H9 (cell line): ENCODE data around the gene RC3H1. TPM values are rescaled to one million over a fixed set of nuclear protein-coding genes. Genes with fewer than 3 reads are reported as not detected.
"Not testable (repeated sequence)": the region's sequence is repeated elsewhere in the genome, so short reads cannot be mapped to it uniquely, and the experiment has no call there.

Experiments used
- DNase-seq: peaks from one replicate; pipeline ENCODE4 v3.0.0-alpha.2; 2017
- H2AFZ ChIP-seq: one replicate; pipeline ENCODE4 v1.6.1; 2013; ENCODE audit warnings: mild to moderate bottlenecking, low read length, control low read depth, moderate library complexity
- H2AK5ac ChIP-seq: 2 replicates; pipeline ENCODE4 v1.6.1; 2013; ENCODE audit warnings: low read length, control low read depth, mixed read lengths; ENCODE audit not compliant: insufficient read length
- H2BK120ac ChIP-seq: one replicate; pipeline ENCODE4 v1.6.1; 2013; ENCODE audit warnings: low read depth, mild to moderate bottlenecking, low read length, control low read depth, inconsistent platforms; ENCODE audit not compliant: poor library complexity, severe bottlenecking
- H2BK12ac ChIP-seq: 2 replicates; pipeline ENCODE4 v1.6.1; 2013; ENCODE audit warnings: low read length, control low read depth, mixed read lengths, low read depth; ENCODE audit not compliant: insufficient read length
- H2BK15ac ChIP-seq: 2 replicates; pipeline ENCODE4 v1.6.1; 2013; ENCODE audit warnings: low read depth, low read length, control low read depth
- H2BK20ac ChIP-seq: one replicate; pipeline ENCODE4 v1.6.1; 2013; ENCODE audit warnings: low read depth, mild to moderate bottlenecking, low read length, control low read depth, inconsistent platforms; ENCODE audit not compliant: poor library complexity, severe bottlenecking
- H2BK5ac ChIP-seq: 2 replicates; pipeline ENCODE4 v1.6.1; 2013; ENCODE audit warnings: low read length, control low read depth, mixed read lengths; ENCODE audit not compliant: insufficient read length
- H3K14ac ChIP-seq: 2 replicates; pipeline ENCODE4 v1.6.1; 2013; ENCODE audit warnings: low read length, control low read depth; ENCODE audit not compliant: insufficient read depth
- H3K18ac ChIP-seq: 2 replicates; pipeline ENCODE4 v1.6.1; 2013; ENCODE audit warnings: low read depth, mild to moderate bottlenecking, mixed read lengths, low read length, control low read depth; ENCODE audit not compliant: insufficient read length
- H3K23ac ChIP-seq: 2 replicates; pipeline ENCODE4 v1.6.1; 2013; ENCODE audit warnings: low read length, control low read depth, mixed read lengths, low read depth; ENCODE audit not compliant: insufficient read length
- H3K23me2 ChIP-seq: 2 replicates; pipeline ENCODE4 v1.6.1; 2013; ENCODE audit warnings: low read depth, mild to moderate bottlenecking, mixed read lengths, low read length, control low read depth; ENCODE audit not compliant: insufficient read length, poor library complexity, severe bottlenecking
- H3K27ac ChIP-seq: 2 replicates; pipeline ENCODE4 v1.5.1; 2013; ENCODE audit warnings: low read length, control low read depth, mixed read lengths, low read depth; ENCODE audit not compliant: insufficient read length
- H3K27me3 ChIP-seq: 2 replicates; pipeline ENCODE4 v1.6.1; 2013; ENCODE audit warnings: low read length, control low read depth, inconsistent platforms; ENCODE audit not compliant: insufficient read depth
- H3K4ac ChIP-seq: 2 replicates; pipeline ENCODE4 v1.6.1; 2013; ENCODE audit warnings: low read depth, mild to moderate bottlenecking, control low read depth, inconsistent platforms, low read length, moderate library complexity
- H3K4me1 ChIP-seq: 2 replicates; pipeline ENCODE4 v1.6.1; 2013; ENCODE audit warnings: low read length, control low read depth, inconsistent platforms; ENCODE audit not compliant: insufficient read depth
- H3K4me2 ChIP-seq: 2 replicates; pipeline ENCODE4 v1.6.1; 2013; ENCODE audit warnings: low read length, control low read depth, mixed read lengths; ENCODE audit not compliant: insufficient read length, insufficient read depth
- H3K56ac ChIP-seq: 2 replicates; pipeline ENCODE4 v1.6.1; 2013; ENCODE audit warnings: low read depth, mild to moderate bottlenecking, mixed read lengths, low read length, control low read depth; ENCODE audit not compliant: insufficient read length
- H3K79me1 ChIP-seq: 2 replicates; pipeline ENCODE4 v1.6.1; 2013; ENCODE audit warnings: low read depth, mild to moderate bottlenecking, moderate library complexity, low read length, control low read depth, inconsistent platforms; ENCODE audit not compliant: insufficient read depth, poor library complexity, severe bottlenecking
- H3K79me2 ChIP-seq: 2 replicates; pipeline ENCODE4 v1.6.1; 2013; ENCODE audit warnings: low read length, control low read depth, inconsistent platforms; ENCODE audit not compliant: insufficient read depth
- H3K9ac ChIP-seq: 2 replicates; pipeline ENCODE4 v1.6.1; 2013; ENCODE audit warnings: low read length, control low read depth, mixed read lengths; ENCODE audit not compliant: insufficient read length; ENCODE audit errors: extremely low read depth
- H3K9me3 ChIP-seq: one replicate; pipeline ENCODE4 v1.6.1; 2013; ENCODE audit warnings: low read depth, low read length, inconsistent platforms; ENCODE audit not compliant: control insufficient read depth
- H3T11ph ChIP-seq: one replicate; pipeline ENCODE4 v1.6.1; 2013; ENCODE audit warnings: mild to moderate bottlenecking, low read length, control low read depth, inconsistent platforms
- H4K20me1 ChIP-seq: one replicate; pipeline ENCODE4 v1.6.1; 2013; ENCODE audit not compliant: control insufficient read depth, insufficient read length, insufficient read depth
- H4K5ac ChIP-seq: 2 replicates; pipeline ENCODE4 v1.6.1; 2013; ENCODE audit warnings: low read depth, mild to moderate bottlenecking, mixed read lengths, low read length, control low read depth; ENCODE audit not compliant: insufficient read length
- H4K8ac ChIP-seq: replicated peaks from 2 replicates; pipeline ENCODE4 v1.6.1; 2013; ENCODE audit warnings: low read length, control low read depth, mixed read lengths, low read depth; ENCODE audit not compliant: insufficient read length
- H4K91ac ChIP-seq: 2 replicates; pipeline ENCODE4 v1.6.1; 2013; ENCODE audit warnings: low read depth, mild to moderate bottlenecking, moderate library complexity, mixed read lengths, low read length, control low read depth; ENCODE audit not compliant: insufficient read length
- H3K27ac Mint-ChIP-seq, 3 experiments: 2 replicates in 2 of 3; 3 replicates in 1 of 3; pipeline ENCODE4 v1.8.0; 2020 to 2021; ENCODE audit warnings: mixed read lengths in 3 of 3, mild to moderate bottlenecking in 1 of 3, moderate library complexity in 1 of 3
- H3K27me3 Mint-ChIP-seq: 2 replicates; pipeline ENCODE4 v1.8.0; 2021; ENCODE audit warnings: low read depth, mild to moderate bottlenecking, moderate library complexity, mixed read lengths
- H3K36me3 Mint-ChIP-seq, 3 experiments: 2 replicates in 2 of 3; 3 replicates in 1 of 3; pipeline ENCODE4 v1.8.0; 2020 to 2021; ENCODE audit warnings: low read depth in 3 of 3, mixed read lengths in 3 of 3; ENCODE audit not compliant: insufficient read depth in 1 of 3
- H3K4me1 Mint-ChIP-seq, 2 experiments: 2 replicates each; pipeline ENCODE4 v1.8.0; 2020; ENCODE audit warnings: mixed read lengths in 2 of 2
- H3K4me3 Mint-ChIP-seq, 2 experiments: 2 replicates in 1 of 2; 3 replicates in 1 of 2; pipeline ENCODE4 v1.8.0; 2020 to 2021; ENCODE audit warnings: mild to moderate bottlenecking in 2 of 2, mixed read lengths in 2 of 2, moderate library complexity in 1 of 2
- H3K9me3 Mint-ChIP-seq, 2 experiments: 2 replicates in 1 of 2; 3 replicates in 1 of 2; pipeline ENCODE4 v1.8.0; 2020; ENCODE audit warnings: mild to moderate bottlenecking in 2 of 2, mixed read lengths in 2 of 2, moderate library complexity in 1 of 2
- CTCF ChIP-seq: fragments of 200-600 bp; sonication (generic); conservative IDR thresholded peaks from 3 replicates; pipeline ENCODE4 v1.8.0; 2021; ENCODE audit warnings: antibody characterized with exemption, mild to moderate bottlenecking
- WGBS: extraction: QIAGEN DNeasy Blood & Tissue Kit; methylation state at CpG from one replicate; pipeline ENCODE4 v1.1.7; 2013; ENCODE audit warnings: missing lambda C conversion rate, low lambda C conversion rate, mixed read lengths; ENCODE audit not compliant: insufficient read length; ENCODE audit errors: extremely low coverage; 5-methylcytosine and 5-hydroxymethylcytosine counted together
- total RNA-seq: library from RNA; stranded (reverse); gene quantifications from 2 replicates; pipeline ENCODE4 v1.2.1, GENCODE V29; 2021

The RC3H1 gene
- total RNA-seq, 1 experiment from 2014 or later: 36.1 TPM

- H4K91ac ChIP-seq: no peak overlapping the region
- H3K79me2 ChIP-seq: no peaks in the 10 kb centered on the region
- no peak overlapping the region for H3T11ph ChIP-seq
- WGBS: no CpG with 5 or more reads among the region's 1 CpG
- H3K23ac ChIP-seq: no peak overlapping the region
- H2BK5ac ChIP-seq: no peak overlapping the region
- Mint-ChIP-seq H3K4me1 (peaks cover 6 to 8% of the 10 kb centered on the region in 2 experiments), H3K9me3 (no peaks in the 10 kb centered on the region), H3K4me3 (no peak overlapping the region), H3K36me3 (peaks cover 8 to 38% (median 26%) of the 10 kb centered on the region in 3 experiments; a peak in 6 of 7 replicates), H3K27ac (peak overlapping the region in 2 of 3 experiments; percentile 26 to 60; a peak in 3 of 7 replicates), H3K27me3 (no peaks in the 10 kb centered on the region)
- H2BK15ac ChIP-seq: no peak overlapping the region
- no peak overlapping the region for H2BK20ac ChIP-seq
- no peaks in the 10 kb centered on the region for H4K20me1 ChIP-seq
- no peak overlapping the region for H3K14ac ChIP-seq
- no peak overlapping the region for H2BK12ac ChIP-seq
- no peak overlapping the region for H4K8ac ChIP-seq
- H3K4me2 ChIP-seq: no peak overlapping the region
- H3K4ac ChIP-seq: no peak overlapping the region
- H2AFZ ChIP-seq: no peak overlapping the region
- H3K79me1 ChIP-seq: no peaks in the 10 kb centered on the region
- H2BK120ac ChIP-seq: no peak overlapping the region
- H3K23me2 ChIP-seq: no peaks in the 10 kb centered on the region
- no peaks in the 10 kb centered on the region for H3K4me1 ChIP-seq
- H4K5ac ChIP-seq: no peak overlapping the region
- no peak overlapping the region for H2AK5ac ChIP-seq
- H3K56ac ChIP-seq: no peak overlapping the region
- no peak overlapping the region for H3K18ac ChIP-seq
- H3K9me3 ChIP-seq: no peaks in the 10 kb centered on the region
- no peak for TF ChIP-seq CTCF
- DNase-seq: no peak
- no peak overlapping the region for H3K27ac ChIP-seq
- H3K9ac ChIP-seq: no peak overlapping the region
- no peaks in the 10 kb centered on the region for H3K27me3 ChIP-seq
These were observed 87.7 kb downstream of the RC3H1 start for GRCh38 chr1:173934440-173934839.

GRCh38 chr1:173930541-173930940 is 91.6 kb downstream of the RC3H1 start:
- H3K27ac ChIP-seq, H2BK12ac ChIP-seq, H2AK5ac ChIP-seq, H3K23me2 ChIP-seq, H3K4me2 ChIP-seq, H2AFZ ChIP-seq, H2BK20ac ChIP-seq, H3K4me1 Mint-ChIP-seq, H4K20me1 ChIP-seq, H3T11ph ChIP-seq, H3K4ac ChIP-seq, H4K91ac ChIP-seq, H3K14ac ChIP-seq, H3K56ac ChIP-seq, H3K27me3 Mint-ChIP-seq, H3K9ac ChIP-seq, H3K79me2 ChIP-seq, DNase-seq, H4K5ac ChIP-seq, H2BK15ac ChIP-seq, H2BK120ac ChIP-seq, H2BK5ac ChIP-seq, H3K4me3 Mint-ChIP-seq, H3K9me3 ChIP-seq, H3K79me1 ChIP-seq, H3K23ac ChIP-seq, H3K27me3 ChIP-seq, H3K27ac Mint-ChIP-seq, H3K18ac ChIP-seq, H4K8ac ChIP-seq, H3K9me3 Mint-ChIP-seq, H3K4me1 ChIP-seq: not testable (repeated sequence)
- H3K36me3 Mint-ChIP-seq: peaks cover 4 to 13% (median 10%) of the 10 kb centered on the region in 3 experiments; a peak in 4 of 7 replicates
- WGBS: no CpG with 5 or more reads among the region's 5 CpGs
